Natural killer cell treated with Interleukin-12 subunit alpha and Interleukin-12 subunit beta and Interleukin-15 and Interleukin-18, amount 100 ng/mL, for 72 hours (primary cell): ENCODE data around the gene MRPL21. TPM values are rescaled to one million over a fixed set of nuclear protein-coding genes. Genes with fewer than 3 reads are reported as not detected.
A peak's percentile ranks its signal among the peaks of the same experiment; 100 is the strongest.

Experiments
- ATAC-seq, 2 donors: fragments of 150-1000 bp; cut with Tn5 transposase in 1 of 2; sonication (Bioruptor Pico), chemical (Tn5 transposase) in 1 of 2; 2 replicates each; pipeline ENCODE4 v1.10.0; 2021
- DNase-seq: peaks from one replicate; pipeline ENCODE4 v3.0.0; 2022; ENCODE audit warnings: low spot score
- H3K27ac Mint-ChIP-seq, 2 donors: 1 replicate in 1 of 2; 2 replicates in 1 of 2; pipeline ENCODE4 v1.8.0; 2022; ENCODE audit warnings: mixed read lengths in 2 of 2, mild to moderate bottlenecking in 1 of 2, moderate library complexity in 1 of 2
- H3K27me3 Mint-ChIP-seq, 2 donors: 1 replicate in 1 of 2; 2 replicates in 1 of 2; pipeline ENCODE4 v1.8.0; 2022; ENCODE audit warnings: mixed read lengths in 2 of 2
- H3K36me3 Mint-ChIP-seq: one replicate; pipeline ENCODE4 v1.8.0; 2022; ENCODE audit warnings: mixed read lengths
- H3K4me1 Mint-ChIP-seq, 2 donors: 1 replicate in 1 of 2; 2 replicates in 1 of 2; pipeline ENCODE4 v1.8.0; 2022; ENCODE audit warnings: low read depth in 2 of 2, mixed read lengths in 2 of 2, mild to moderate bottlenecking in 1 of 2
- H3K4me3 Mint-ChIP-seq: one replicate; pipeline ENCODE4 v1.8.0; 2022; ENCODE audit warnings: mixed read lengths
- H3K9me3 Mint-ChIP-seq: 2 replicates; pipeline ENCODE4 v1.8.0; 2022; ENCODE audit warnings: mixed read lengths
- total RNA-seq, 2 donors: library from RNA; stranded (reverse); gene quantifications; one replicate each; pipeline ENCODE4 v1.2.3, GENCODE V29; 2022

MRPL21 gene
- total RNA-seq, 2 donors from 2014 or later = 57.6 to 108 TPM

GRCh38 chr11:68841718-68842426 lies 61.8 kb downstream of the MRPL21 start, which contains the start of gene CPT1A:
CPT1A (minus strand) TSS chr11:68841916; CDS start chr11:68815474, 26,442 bp downstream.
- Mint-ChIP-seq H3K4me3 (peak within 1 kb of the TSS; percentile 87), H3K36me3 (no peaks in the 10 kb centered on the region), H3K27ac (peak within 1 kb of the TSS; percentile 42 to 89), H3K4me1 (peaks cover 43 to 44% of the 10 kb centered on the region in 2 donors), H3K27me3 (no peaks in the 10 kb centered on the region), H3K9me3 (no peaks in the 10 kb centered on the region)
- peak; percentile 72 to 82 for ATAC-seq
- peak; percentile 86 for DNase-seq

Other genes with a start within 250 kb of the MRPL21 start
- gene GAL, start 219.3 kb downstream of the MRPL21 start, total RNA-seq = 1 to 10 TPM in 1 of 2 donors, not detected in 1; 1.1 TPM
- 1 to 10 TPM in 1 of 2 donors, under 1 TPM in 1; 0.98 to 4.9 TPM for gene TESMIN, start 152.3 kb downstream of the MRPL21 start, total RNA-seq
- gene CPT1A, start 61.9 kb downstream of the MRPL21 start, total RNA-seq = 10 to 100 TPM; 26.7 to 32.3 TPM
- 10 to 100 TPM; 32.8 to 62.9 TPM for gene IGHMBP2, start 59 bp upstream of the MRPL21 start, total RNA-seq
- gene MRGPRD, start 77.2 kb upstream of the MRPL21 start, total RNA-seq = not detected
- gene MRGPRF, start 109.4 kb upstream of the MRPL21 start, total RNA-seq = not detected
- gene TPCN2, start 145.1 kb upstream of the MRPL21 start, total RNA-seq = 10 to 100 TPM; 17.1 to 24.6 TPM